Measurements from ENCODE around the gene TSKS.

TSKS gene

GRCh38 chr19:49712397-49712859 lies 50.7 kb downstream of the TSKS start (continued):
- TF ChIP-seq, protein P1, sequence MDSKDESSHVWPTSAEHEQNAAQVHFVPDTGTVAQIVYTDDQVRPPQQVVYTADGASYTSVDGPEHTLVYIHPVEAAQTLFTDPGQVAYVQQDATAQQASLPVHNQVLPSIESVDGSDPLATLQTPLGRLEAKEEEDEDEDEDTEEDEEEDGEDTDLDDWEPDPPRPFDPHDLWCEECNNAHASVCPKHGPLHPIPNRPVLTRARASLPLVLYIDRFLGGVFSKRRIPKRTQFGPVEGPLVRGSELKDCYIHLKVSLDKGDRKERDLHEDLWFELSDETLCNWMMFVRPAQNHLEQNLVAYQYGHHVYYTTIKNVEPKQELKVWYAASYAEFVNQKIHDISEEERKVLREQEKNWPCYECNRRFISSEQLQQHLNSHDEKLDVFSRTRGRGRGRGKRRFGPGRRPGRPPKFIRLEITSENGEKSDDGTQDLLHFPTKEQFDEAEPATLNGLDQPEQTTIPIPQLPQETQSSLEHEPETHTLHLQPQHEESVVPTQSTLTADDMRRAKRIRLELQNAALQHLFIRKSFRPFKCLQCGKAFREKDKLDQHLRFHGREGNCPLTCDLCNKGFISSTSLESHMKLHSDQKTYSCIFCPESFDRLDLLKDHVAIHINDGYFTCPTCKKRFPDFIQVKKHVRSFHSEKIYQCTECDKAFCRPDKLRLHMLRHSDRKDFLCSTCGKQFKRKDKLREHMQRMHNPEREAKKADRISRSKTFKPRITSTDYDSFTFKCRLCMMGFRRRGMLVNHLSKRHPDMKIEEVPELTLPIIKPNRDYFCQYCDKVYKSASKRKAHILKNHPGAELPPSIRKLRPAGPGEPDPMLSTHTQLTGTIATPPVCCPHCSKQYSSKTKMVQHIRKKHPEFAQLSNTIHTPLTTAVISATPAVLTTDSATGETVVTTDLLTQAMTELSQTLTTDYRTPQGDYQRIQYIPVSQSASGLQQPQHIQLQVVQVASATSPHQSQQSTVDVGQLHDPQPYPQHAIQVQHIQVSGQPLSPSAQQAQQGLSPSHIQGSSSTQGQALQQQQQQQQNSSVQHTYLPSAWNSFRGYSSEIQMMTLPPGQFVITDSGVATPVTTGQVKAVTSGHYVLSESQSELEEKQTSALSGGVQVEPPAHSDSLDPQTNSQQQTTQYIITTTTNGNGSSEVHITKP (tag by site-specific recombination; IDR thresholded peaks at IDR 0.05): no peak
- TF ChIP-seq SCRT2 (tag by site-specific recombination; IDR thresholded peaks at IDR 0.05): no peak
- TF ChIP-seq, protein P2, sequence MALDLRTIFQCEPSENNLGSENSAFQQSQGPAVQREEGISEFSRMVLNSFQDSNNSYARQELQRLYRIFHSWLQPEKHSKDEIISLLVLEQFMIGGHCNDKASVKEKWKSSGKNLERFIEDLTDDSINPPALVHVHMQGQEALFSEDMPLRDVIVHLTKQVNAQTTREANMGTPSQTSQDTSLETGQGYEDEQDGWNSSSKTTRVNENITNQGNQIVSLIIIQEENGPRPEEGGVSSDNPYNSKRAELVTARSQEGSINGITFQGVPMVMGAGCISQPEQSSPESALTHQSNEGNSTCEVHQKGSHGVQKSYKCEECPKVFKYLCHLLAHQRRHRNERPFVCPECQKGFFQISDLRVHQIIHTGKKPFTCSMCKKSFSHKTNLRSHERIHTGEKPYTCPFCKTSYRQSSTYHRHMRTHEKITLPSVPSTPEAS (tag by site-specific recombination; IDR thresholded peaks at IDR 0.05): no peak
- no peak; the same call in 1 of the 2 replicates for TF ChIP-seq ZFP69B (tag by site-specific recombination; IDR thresholded peaks at IDR 0.05)
- peak; percentile 100 for TF ChIP-seq KLF9 (tag by site-specific recombination; IDR thresholded peaks at IDR 0.05; ENCODE audit: low read depth)
- TF ChIP-seq ZFP3 (tag by site-specific recombination; IDR thresholded peaks at IDR 0.05; ENCODE audit: low read depth): no peak
- no peak for TF ChIP-seq ATF2 (tag by site-specific recombination; IDR thresholded peaks at IDR 0.05; ENCODE audit: low read depth)
- no peak for TF ChIP-seq ZNF16 (tag by site-specific recombination; IDR thresholded peaks at IDR 0.05; ENCODE audit: low read depth)
- no peak for TF ChIP-seq ZNF785 (tag by site-specific recombination; IDR thresholded peaks at IDR 0.05)
- TF ChIP-seq ZNF514 (tag by site-specific recombination; IDR thresholded peaks at IDR 0.05): no peak
- no peak for TF ChIP-seq REPIN1 (tag by site-specific recombination; IDR thresholded peaks at IDR 0.05; ENCODE audit: low read depth)
- no peak for TF ChIP-seq ZNF777 (tag by site-specific recombination; IDR thresholded peaks at IDR 0.05; ENCODE audit: borderline replicate concordance)
- no peak for TF ChIP-seq ZNF433 (tag by site-specific recombination; IDR thresholded peaks at IDR 0.05; ENCODE audit: low read depth)
- no peak for TF ChIP-seq ZNF10 (tag by site-specific recombination; IDR thresholded peaks at IDR 0.05)
- peak; percentile 99 for TF ChIP-seq KLF7 (tag by site-specific recombination; IDR thresholded peaks at IDR 0.05; ENCODE audit: borderline replicate concordance)
- no peak for TF ChIP-seq ZNF560 (tag by site-specific recombination; IDR thresholded peaks at IDR 0.05; ENCODE audit: borderline replicate concordance)
- TF ChIP-seq ZNF138 (tag by site-specific recombination; IDR thresholded peaks at IDR 0.05; ENCODE audit: borderline replicate concordance): no peak
- no peak for TF ChIP-seq ZNF292 (tag by site-specific recombination; IDR thresholded peaks at IDR 0.05; ENCODE audit: borderline replicate concordance, low read depth)
- no peak for TF ChIP-seq ZNF830 (tag by site-specific recombination; IDR thresholded peaks at IDR 0.05; ENCODE audit: low read depth)
- TF ChIP-seq, protein P3, sequence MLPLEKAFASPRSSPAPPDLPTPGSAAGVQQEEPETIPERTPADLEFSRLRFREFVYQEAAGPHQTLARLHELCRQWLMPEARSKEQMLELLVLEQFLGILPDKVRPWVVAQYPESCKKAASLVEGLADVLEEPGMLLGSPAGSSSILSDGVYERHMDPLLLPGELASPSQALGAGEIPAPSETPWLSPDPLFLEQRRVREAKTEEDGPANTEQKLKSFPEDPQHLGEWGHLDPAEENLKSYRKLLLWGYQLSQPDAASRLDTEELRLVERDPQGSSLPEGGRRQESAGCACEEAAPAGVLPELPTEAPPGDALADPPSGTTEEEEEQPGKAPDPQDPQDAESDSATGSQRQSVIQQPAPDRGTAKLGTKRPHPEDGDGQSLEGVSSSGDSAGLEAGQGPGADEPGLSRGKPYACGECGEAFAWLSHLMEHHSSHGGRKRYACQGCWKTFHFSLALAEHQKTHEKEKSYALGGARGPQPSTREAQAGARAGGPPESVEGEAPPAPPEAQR (tag by site-specific recombination; IDR thresholded peaks at IDR 0.05): no peak
- peak; percentile 85; the same call in 1 of the 2 replicates for TF ChIP-seq ZNF350 (tag by site-specific recombination; IDR thresholded peaks at IDR 0.05)
- no peak for TF ChIP-seq ZNF521 (tag by site-specific recombination; IDR thresholded peaks at IDR 0.05)
- no peak for TF ChIP-seq ZNF140 (tag by site-specific recombination; IDR thresholded peaks at IDR 0.05)
- TF ChIP-seq GLI2 (tag by site-specific recombination; IDR thresholded peaks at IDR 0.05; ENCODE audit: borderline replicate concordance, low read depth): no peak
